Parathyroid adenoma (tissue), 2 donors: ENCODE results near the gene ZNG1F.
"Not testable (repeated sequence)": the region's sequence is repeated elsewhere in the genome, so short reads cannot be mapped to it uniquely, and the experiment has no call there.

Experiments
- H2AFZ ChIP-seq: fragments of 300-600 bp; sonication (generic); one replicate; pipeline ENCODE4 v1.7.0; 2017; ENCODE audit warnings: antibody characterized with exemption, mild to moderate bottlenecking
- H3K27ac ChIP-seq: fragments of 300-600 bp; sonication (generic); one replicate; pipeline ENCODE4 v1.7.0; 2017
- H3K27me3 ChIP-seq: fragments of 300-600 bp; sonication (generic); one replicate; pipeline ENCODE4 v1.7.0; 2017; ENCODE audit warnings: low read length; ENCODE audit not compliant: control insufficient read depth, insufficient read depth
- H3K36me3 ChIP-seq: fragments of 300-600 bp; sonication (generic); one replicate; pipeline ENCODE4 v1.7.0; 2017; ENCODE audit warnings: low read length; ENCODE audit not compliant: control insufficient read depth, insufficient read depth
- H3K4me1 ChIP-seq: fragments of 300-600 bp; sonication (generic); one replicate; pipeline ENCODE4 v1.7.0; 2017; ENCODE audit warnings: control low read depth
- H3K4me2 ChIP-seq: fragments of 300-600 bp; sonication (generic); one replicate; pipeline ENCODE4 v1.7.0; 2017; ENCODE audit warnings: low read length
- H3K4me3 ChIP-seq: fragments of 300-600 bp; sonication (generic); one replicate; pipeline ENCODE4 v1.7.0; 2017; ENCODE audit warnings: low read depth, low read length
- H3K79me2 ChIP-seq: fragments of 300-600 bp; sonication (generic); one replicate; pipeline ENCODE4 v1.7.0; 2017; ENCODE audit warnings: control low read depth
- H3K9ac ChIP-seq: fragments of 300-600 bp; sonication (generic); one replicate; pipeline ENCODE4 v1.7.0; 2017; ENCODE audit warnings: mild to moderate bottlenecking
- H3K9me3 ChIP-seq: fragments of 300-600 bp; sonication (generic); one replicate; pipeline ENCODE4 v1.7.0; 2017; ENCODE audit warnings: low read length; ENCODE audit not compliant: control insufficient read depth
- TF ChIP-seq, protein P1 (sequence below): fragments of 300-600 bp; sonication (generic); IDR thresholded peaks from one replicate; pipeline ENCODE4 v1.7.0; 2017; ENCODE audit warnings: antibody characterized with exemption, mild to moderate bottlenecking
- donor health status: primary hyperparathyroidism.

ZNG1F gene

DNA sequence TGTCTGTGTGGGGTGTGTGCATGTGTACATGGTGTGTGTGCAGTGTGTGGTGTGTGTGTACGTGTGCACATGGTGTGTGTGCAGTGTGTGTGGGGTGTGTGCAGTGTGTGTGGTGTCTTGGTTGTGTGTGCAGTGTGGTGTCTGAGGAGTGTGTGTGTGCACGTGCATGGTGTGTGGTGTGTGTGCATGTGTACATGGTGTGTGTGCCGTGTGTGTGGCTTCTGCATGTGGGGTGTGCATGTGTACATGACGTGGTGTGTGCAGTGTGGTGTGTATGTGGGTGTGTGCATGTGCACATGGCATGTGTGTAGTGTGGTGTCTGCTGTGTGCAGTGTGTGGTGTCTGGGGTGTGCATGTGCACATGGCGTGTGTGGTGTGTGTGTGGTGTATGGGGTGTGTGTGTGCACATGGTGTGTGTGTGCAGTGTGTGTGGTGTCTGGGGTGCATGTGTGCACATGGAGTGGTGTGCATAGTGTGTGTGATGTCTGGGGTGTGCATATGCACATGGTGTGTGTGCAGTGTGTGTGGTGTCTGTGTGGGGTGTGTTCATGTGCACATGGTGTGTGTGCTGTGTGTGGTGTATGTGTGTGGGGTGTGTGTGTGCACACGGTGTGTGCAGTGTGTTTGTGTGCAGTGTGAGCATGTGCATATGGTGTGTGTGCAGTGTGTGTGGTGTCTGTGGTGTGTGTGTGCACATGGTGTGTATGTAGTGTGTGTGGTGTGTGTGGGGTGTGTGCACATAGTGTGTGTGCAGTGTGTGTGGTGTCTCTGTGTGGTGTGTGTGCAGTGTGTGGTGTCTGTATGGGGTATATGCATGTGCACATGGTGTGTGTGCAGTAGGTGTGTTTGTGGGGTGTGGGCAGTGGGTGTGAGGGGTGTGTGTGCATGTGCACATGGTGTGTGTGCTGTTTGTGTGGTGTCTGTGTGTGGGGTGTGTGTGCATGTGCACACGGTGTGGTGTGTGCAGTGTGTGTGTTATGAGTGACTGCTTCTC, 40.6 kb upstream of the ZNG1F start:
- no peaks in the 10 kb centered on the region for H3K36me3 ChIP-seq
- no peaks in the 10 kb centered on the region for H3K79me2 ChIP-seq
- no peak overlapping the region for H3K27ac ChIP-seq
- H3K4me3 ChIP-seq, result no peak overlapping the region
- H3K27me3 ChIP-seq, result no peaks in the 10 kb centered on the region
- TF ChIP-seq, protein P1, sequence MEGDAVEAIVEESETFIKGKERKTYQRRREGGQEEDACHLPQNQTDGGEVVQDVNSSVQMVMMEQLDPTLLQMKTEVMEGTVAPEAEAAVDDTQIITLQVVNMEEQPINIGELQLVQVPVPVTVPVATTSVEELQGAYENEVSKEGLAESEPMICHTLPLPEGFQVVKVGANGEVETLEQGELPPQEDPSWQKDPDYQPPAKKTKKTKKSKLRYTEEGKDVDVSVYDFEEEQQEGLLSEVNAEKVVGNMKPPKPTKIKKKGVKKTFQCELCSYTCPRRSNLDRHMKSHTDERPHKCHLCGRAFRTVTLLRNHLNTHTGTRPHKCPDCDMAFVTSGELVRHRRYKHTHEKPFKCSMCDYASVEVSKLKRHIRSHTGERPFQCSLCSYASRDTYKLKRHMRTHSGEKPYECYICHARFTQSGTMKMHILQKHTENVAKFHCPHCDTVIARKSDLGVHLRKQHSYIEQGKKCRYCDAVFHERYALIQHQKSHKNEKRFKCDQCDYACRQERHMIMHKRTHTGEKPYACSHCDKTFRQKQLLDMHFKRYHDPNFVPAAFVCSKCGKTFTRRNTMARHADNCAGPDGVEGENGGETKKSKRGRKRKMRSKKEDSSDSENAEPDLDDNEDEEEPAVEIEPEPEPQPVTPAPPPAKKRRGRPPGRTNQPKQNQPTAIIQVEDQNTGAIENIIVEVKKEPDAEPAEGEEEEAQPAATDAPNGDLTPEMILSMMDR, result no peak
- H3K9me3 ChIP-seq, result no peaks in the 10 kb centered on the region
- no peaks in the 10 kb centered on the region for H3K4me1 ChIP-seq
- no peak overlapping the region for H2AFZ ChIP-seq
- no peak overlapping the region for H3K4me2 ChIP-seq
- H3K9ac ChIP-seq, result no peak overlapping the region

- not testable (repeated sequence) for H2AFZ ChIP-seq, H3K4me1 ChIP-seq, H3K27me3 ChIP-seq, H3K9me3 ChIP-seq, H3K27ac ChIP-seq, H3K4me2 ChIP-seq, H3K36me3 ChIP-seq, H3K4me3 ChIP-seq, H3K79me2 ChIP-seq, H3K9ac ChIP-seq
These were observed 30.7 kb upstream of the ZNG1F start for GRCh38 chr9:41219831-41220230.

DNA sequence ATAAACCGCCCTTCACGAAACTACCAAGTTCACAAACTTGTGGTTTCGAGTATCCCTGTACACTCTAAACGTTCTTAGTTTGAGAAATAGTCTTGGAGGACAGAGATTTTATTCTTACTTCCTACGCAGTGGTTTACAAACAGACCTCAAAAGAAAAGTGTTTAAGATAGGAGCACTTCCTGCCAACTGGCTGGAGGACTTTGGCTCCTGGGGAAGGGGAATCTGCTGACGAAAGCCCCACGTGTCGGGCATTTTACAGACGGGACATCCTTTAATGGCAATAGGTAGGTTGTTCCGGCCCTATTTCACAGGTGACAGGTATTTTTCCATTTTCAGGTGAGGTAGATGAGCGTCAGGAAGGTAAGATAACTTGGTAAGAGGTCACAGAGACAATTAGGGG, 678 bp downstream of the ZNG1F start:
- not testable (repeated sequence) for H3K9ac ChIP-seq, H2AFZ ChIP-seq, H3K36me3 ChIP-seq, H3K27ac ChIP-seq, H3K4me1 ChIP-seq, H3K9me3 ChIP-seq, H3K4me2 ChIP-seq, H3K27me3 ChIP-seq, H3K79me2 ChIP-seq, H3K4me3 ChIP-seq

DNA sequence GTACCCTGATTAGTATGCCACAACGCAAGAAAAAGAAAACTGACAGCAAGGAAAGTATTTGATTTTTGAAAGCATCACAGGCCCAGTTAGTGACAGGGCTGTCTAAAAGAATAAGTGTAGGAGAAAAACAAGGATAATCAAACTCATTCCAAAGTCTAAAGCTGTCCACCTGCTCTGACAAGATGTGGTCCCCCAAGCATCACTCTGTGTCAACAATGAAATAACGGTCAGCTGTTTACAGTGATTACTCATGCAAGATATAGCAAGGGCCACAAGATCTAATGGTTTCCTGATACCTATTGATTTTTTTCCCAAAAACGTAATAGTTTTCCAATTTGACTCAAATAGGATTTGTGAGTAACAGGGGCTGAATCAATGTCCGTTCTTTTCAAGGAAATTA, 14.1 kb downstream of the ZNG1F start:
- not testable (repeated sequence) for H3K79me2 ChIP-seq, H3K36me3 ChIP-seq, H2AFZ ChIP-seq, H3K27me3 ChIP-seq, H3K9ac ChIP-seq, H3K27ac ChIP-seq, H3K4me2 ChIP-seq, H3K4me1 ChIP-seq, H3K4me3 ChIP-seq, H3K9me3 ChIP-seq

GRCh38 chr9:41150116-41150515, 39.0 kb downstream of the ZNG1F start:
- H3K4me2 ChIP-seq, H3K4me3 ChIP-seq, H3K79me2 ChIP-seq, H3K4me1 ChIP-seq, H2AFZ ChIP-seq, H3K9me3 ChIP-seq, H3K27me3 ChIP-seq, H3K36me3 ChIP-seq, H3K27ac ChIP-seq, H3K9ac ChIP-seq: not testable (repeated sequence)

GRCh38 chr9:41141878-41142277, 47.2 kb downstream of the ZNG1F start:
- not testable (repeated sequence) for H3K4me3 ChIP-seq, H3K27ac ChIP-seq, H3K9me3 ChIP-seq, H3K4me2 ChIP-seq, H3K4me1 ChIP-seq, H3K27me3 ChIP-seq, H3K36me3 ChIP-seq, H3K79me2 ChIP-seq, H2AFZ ChIP-seq, H3K9ac ChIP-seq

- H3K9ac ChIP-seq, H3K27ac ChIP-seq, H3K27me3 ChIP-seq, H3K4me2 ChIP-seq, H3K9me3 ChIP-seq, H3K4me3 ChIP-seq, H3K79me2 ChIP-seq, H3K4me1 ChIP-seq, H2AFZ ChIP-seq, H3K36me3 ChIP-seq: not testable (repeated sequence)
These were observed 60.5 kb downstream of the ZNG1F start, which contains the start of gene FOXD4L6 for GRCh38 chr9:41128581-41128980. FOXD4L6 (minus strand) TSS chr9:41128681; CDS start chr9:41128383, 298 bp downstream.

DNA sequence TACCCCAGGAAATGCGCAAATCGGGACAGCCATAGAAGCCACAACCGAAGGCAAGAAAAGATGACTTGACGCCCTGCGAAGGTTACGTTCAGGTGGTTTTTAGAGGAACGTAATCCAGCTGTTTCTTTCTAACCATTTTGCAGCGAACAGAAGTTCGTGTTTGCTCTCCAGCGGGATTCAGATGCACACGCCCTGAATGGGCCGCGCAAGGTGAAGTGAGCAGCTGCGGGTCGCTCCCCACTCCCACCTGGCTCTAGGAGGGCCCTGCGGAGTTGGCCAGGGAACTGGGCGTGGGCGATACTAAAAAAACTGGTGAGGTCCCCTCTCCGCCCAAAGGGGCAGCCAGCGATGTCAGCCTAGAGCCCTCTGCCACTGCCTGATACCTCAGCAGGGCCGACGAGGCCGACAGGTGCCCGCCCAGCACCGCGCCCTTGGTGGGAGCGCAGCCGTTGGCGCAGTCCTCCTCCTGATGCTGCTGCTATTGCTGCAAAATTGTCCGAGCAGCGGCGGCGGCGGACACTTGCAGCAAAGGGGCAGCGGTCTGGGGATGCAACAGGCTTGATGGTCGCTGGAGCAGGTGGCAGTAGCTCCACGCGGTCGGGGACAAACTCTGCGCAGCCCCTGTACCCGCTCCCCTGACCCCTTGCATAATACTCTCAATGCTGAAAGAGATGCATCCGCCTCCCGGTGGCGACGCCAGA, 62.2 kb downstream of the ZNG1F start:
- H3K9me3 ChIP-seq, H3K9ac ChIP-seq, H3K36me3 ChIP-seq, H3K4me3 ChIP-seq, H2AFZ ChIP-seq, H3K4me1 ChIP-seq, H3K79me2 ChIP-seq, H3K27me3 ChIP-seq, H3K4me2 ChIP-seq, H3K27ac ChIP-seq: not testable (repeated sequence)

- H3K27me3 ChIP-seq, H3K9me3 ChIP-seq, H3K4me1 ChIP-seq, H3K79me2 ChIP-seq, H3K4me3 ChIP-seq, H3K4me2 ChIP-seq, H3K9ac ChIP-seq, H3K36me3 ChIP-seq, H3K27ac ChIP-seq, H2AFZ ChIP-seq: not testable (repeated sequence)
These were observed 63.2 kb downstream of the ZNG1F start for GRCh38 chr9:41125936-41126335.

- not testable (repeated sequence) for H3K4me2 ChIP-seq, H3K4me3 ChIP-seq, H3K4me1 ChIP-seq, H3K9ac ChIP-seq, H3K79me2 ChIP-seq, H3K27ac ChIP-seq, H2AFZ ChIP-seq, H3K27me3 ChIP-seq, H3K36me3 ChIP-seq, H3K9me3 ChIP-seq
These were observed 63.9 kb downstream of the ZNG1F start for GRCh38 chr9:41125109-41125658.
